Skeletal muscle satellite cell (primary cell): ENCODE results near the gene MRTFA.

Source experiments
- H3K27me3 ChIP-seq: 2 replicates; pipeline ENCODE4 v1.7.0; 2013; ENCODE audit warnings: low read length; ENCODE audit not compliant: control insufficient read depth, insufficient read depth
- H3K36me3 ChIP-seq: 2 replicates; pipeline ENCODE4 v1.7.0; 2013; ENCODE audit warnings: mild to moderate bottlenecking, control low read depth, low read length; ENCODE audit not compliant: insufficient read depth
- H3K4me1 ChIP-seq: 2 replicates; pipeline ENCODE4 v1.7.0; 2013; ENCODE audit warnings: low read length; ENCODE audit not compliant: control insufficient read depth, insufficient read depth
- H3K4me2 ChIP-seq: 2 replicates; pipeline ENCODE4 v1.7.0; 2013; ENCODE audit warnings: mild to moderate bottlenecking, low read length
- H3K4me3 ChIP-seq: 2 replicates; pipeline ENCODE4 v1.7.0; 2013; ENCODE audit warnings: low read length
- H3K9ac ChIP-seq: 2 replicates; pipeline ENCODE4 v1.7.0; 2013; ENCODE audit warnings: mild to moderate bottlenecking, low read depth, low read length, moderate library complexity
- H3K9me3 ChIP-seq: replicated peaks from 2 replicates; pipeline ENCODE4 v1.7.0; 2013; ENCODE audit warnings: mild to moderate bottlenecking, control low read depth, low read length

The MRTFA gene

DNA sequence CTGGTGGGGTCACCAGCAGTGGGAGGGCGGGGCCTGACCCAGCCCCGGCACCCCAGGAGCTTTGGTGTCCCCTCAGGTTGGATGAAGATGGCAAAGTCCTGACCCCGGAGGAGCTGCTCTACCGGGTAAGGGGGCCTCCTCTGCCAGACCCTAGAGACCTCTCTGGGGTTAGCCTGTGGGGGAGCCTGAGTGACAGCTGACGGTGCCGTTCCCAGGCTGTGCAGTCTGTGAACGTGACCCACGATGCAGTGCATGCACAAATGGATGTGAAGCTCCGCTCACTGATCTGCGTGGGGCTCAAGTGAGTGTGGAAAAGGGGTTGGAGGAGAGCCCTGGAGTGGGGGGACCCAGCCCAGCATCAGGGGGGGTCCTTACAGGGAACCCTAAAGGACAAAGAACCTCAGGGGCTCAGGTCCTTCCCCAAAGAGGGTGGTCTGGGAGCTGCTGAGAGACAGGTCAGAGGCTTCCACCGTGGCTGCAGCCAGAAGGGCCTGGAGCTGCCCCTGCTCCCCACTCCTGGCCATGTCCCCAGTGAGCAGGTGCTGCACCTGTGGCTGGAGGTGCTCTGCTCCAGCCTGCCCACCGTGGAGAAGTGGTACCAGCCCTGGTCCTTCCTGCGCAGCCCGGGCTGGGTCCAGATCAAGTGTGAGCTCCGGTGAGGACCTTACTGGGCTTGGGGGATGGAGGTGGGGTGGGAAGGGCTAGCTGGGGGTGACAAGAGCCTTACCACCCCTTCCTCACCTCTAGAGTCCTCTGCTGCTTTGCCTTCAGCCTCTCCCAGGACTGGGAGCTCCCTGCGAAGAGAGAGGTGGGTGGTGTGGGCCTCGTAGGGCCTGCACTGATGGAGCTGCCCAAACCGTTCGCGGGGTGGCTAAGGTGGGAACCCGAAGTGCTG, 227.6 kb downstream of the MRTFA start:
- Histone ChIP-seq H3K9ac (no peak overlapping the region), H3K4me2 (no peak overlapping the region), H3K27me3 (no peaks in the 10 kb centered on the region), H3K4me3 (no peak overlapping the region), H3K4me1 (no peaks in the 10 kb centered on the region), H3K36me3 (peaks cover 76% of the 10 kb centered on the region), H3K9me3 (no peaks in the 10 kb centered on the region)

- H3K4me1 ChIP-seq = no peaks in the 10 kb centered on the region
- peaks cover 85% of the 10 kb centered on the region for H3K36me3 ChIP-seq
- H3K4me3 ChIP-seq = no peak overlapping the region
- no peaks in the 10 kb centered on the region for H3K27me3 ChIP-seq
- H3K4me2 ChIP-seq = no peak overlapping the region
- no peak overlapping the region for H3K9ac ChIP-seq
- H3K9me3 ChIP-seq = no peaks in the 10 kb centered on the region
Measured at GRCh38 chr22:40407831-40408717, 228.4 kb downstream of the MRTFA start.

- Histone ChIP-seq H3K4me2 (no peak overlapping the region), H3K36me3 (peaks cover 93% of the 10 kb centered on the region), H3K9ac (no peak overlapping the region), H3K27me3 (no peaks in the 10 kb centered on the region), H3K4me1 (no peaks in the 10 kb centered on the region), H3K4me3 (no peak overlapping the region), H3K9me3 (no peaks in the 10 kb centered on the region)
Measured at GRCh38 chr22:40407021-40407761, 229.3 kb downstream of the MRTFA start.

- H3K9ac ChIP-seq = no peak overlapping the region
- H3K4me3 ChIP-seq = no peak overlapping the region
- no peak overlapping the region for H3K4me2 ChIP-seq
- peaks cover 97% of the 10 kb centered on the region for H3K36me3 ChIP-seq
- H3K9me3 ChIP-seq = no peaks in the 10 kb centered on the region
- H3K4me1 ChIP-seq = no peaks in the 10 kb centered on the region
- no peaks in the 10 kb centered on the region for H3K27me3 ChIP-seq
Measured at GRCh38 chr22:40406063-40406890, 230.2 kb downstream of the MRTFA start.

GRCh38 chr22:40405178-40406062, 231.1 kb downstream of the MRTFA start:
- peaks cover 91% of the 10 kb centered on the region for H3K36me3 ChIP-seq

DNA sequence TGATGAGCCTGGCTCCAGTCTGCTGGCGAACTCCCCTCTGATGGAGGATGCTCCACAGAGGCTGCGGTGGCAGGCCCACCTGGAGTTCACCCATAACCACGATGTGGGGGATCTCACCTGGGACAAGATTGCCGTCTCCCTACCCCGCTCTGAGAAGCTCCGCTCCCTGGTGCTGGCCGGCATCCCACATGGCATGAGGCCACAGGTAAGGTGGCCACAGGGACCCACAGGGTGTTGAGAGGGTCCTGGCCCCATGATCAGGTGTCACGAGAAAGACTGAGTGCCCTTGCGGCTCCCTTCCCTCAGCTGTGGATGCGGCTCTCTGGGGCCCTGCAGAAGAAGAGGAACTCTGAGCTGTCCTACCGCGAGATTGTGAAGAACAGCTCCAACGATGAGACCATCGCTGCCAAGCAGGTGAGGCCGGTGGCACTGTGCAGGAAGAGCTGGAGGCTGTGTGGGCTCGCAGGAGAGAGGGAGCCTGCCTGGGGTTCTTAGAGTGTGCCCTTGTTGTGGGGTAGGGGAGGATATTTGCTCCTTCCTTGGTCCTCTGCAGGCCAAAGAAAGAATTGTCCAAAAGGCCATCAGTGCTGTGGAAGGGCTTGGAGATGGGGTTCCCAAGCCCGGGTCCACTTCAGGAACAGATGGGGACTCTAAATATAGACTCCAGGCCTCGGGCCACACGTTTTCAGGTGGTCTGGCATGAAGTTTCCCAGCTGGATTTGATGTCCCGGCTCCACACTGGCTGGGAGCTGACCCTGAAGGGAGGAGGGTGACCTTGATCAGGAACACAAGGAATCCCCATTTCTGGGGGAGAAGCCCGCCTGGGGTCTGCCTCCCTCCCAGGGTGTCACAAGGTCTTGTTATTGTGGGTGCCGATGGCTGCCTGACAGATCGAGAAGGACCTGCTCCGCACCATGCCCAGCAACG, 232.0 kb downstream of the MRTFA start:
- Histone ChIP-seq H3K4me2 (no peak overlapping the region), H3K27me3 (no peaks in the 10 kb centered on the region), H3K9ac (no peak overlapping the region), H3K4me3 (no peak overlapping the region), H3K36me3 (peaks cover 82% of the 10 kb centered on the region), H3K4me1 (no peaks in the 10 kb centered on the region), H3K9me3 (no peaks in the 10 kb centered on the region)

More at GRCh38 chr22:40405178-40406062, 231.1 kb downstream of the MRTFA start:
- Histone ChIP-seq H3K4me1 (no peaks in the 10 kb centered on the region), H3K27me3 (no peaks in the 10 kb centered on the region), H3K9me3 (no peaks in the 10 kb centered on the region), H3K9ac (no peak overlapping the region), H3K4me3 (no peak overlapping the region), H3K4me2 (no peak overlapping the region)

DNA sequence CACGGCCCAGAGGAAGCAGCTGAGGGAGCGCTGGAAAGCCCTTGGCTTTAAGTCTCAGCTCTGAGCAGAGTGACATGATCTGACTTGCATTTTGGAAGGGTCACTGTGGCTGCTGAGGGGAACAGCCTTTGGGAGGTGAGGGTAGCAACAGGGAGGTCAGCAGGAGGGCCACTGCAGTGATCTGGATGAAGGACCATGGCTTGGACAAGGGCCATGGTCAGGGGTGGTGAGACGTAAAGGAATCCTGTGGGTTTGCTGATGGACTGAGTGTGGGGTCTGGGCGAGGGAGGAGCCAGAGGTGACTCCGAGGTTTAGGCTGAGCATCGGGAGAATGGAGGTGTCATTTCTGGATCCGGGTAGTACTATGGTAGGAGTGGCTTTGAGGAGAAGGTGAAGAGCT, 232.9 kb downstream of the MRTFA start:
- H3K9ac ChIP-seq = no peak overlapping the region
- peaks cover 74% of the 10 kb centered on the region for H3K36me3 ChIP-seq
- no peak overlapping the region for H3K4me2 ChIP-seq
- H3K27me3 ChIP-seq = no peaks in the 10 kb centered on the region
- no peaks in the 10 kb centered on the region for H3K4me1 ChIP-seq
- H3K9me3 ChIP-seq = no peaks in the 10 kb centered on the region
- no peak overlapping the region for H3K4me3 ChIP-seq

DNA sequence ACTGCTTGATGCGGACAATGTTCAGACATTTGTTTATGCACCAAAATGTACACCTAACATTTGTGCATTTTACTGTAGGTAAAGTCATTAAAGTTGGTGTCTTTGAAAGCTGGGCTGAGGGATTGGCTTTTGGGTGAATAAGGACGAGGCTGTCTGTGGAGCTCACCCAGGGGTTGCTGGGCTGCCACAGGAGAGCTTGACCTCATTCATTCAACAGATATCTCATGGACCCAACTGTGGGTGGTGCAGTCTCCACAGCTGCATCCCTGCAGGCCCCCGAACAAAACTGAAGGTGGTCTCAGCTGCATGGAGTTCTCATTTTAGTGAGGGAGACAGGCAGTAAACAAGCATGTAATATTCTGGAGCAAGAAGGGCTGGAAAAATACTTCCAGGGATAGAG, 233.4 kb downstream of the MRTFA start:
- Histone ChIP-seq H3K27me3 (no peaks in the 10 kb centered on the region), H3K4me2 (no peak overlapping the region), H3K4me1 (no peaks in the 10 kb centered on the region), H3K36me3 (peaks cover 69% of the 10 kb centered on the region), H3K4me3 (no peak overlapping the region), H3K9me3 (no peaks in the 10 kb centered on the region), H3K9ac (no peak overlapping the region)

GRCh38 chr22:40401981-40402406, 234.5 kb downstream of the MRTFA start:
- Histone ChIP-seq H3K9ac (no peak overlapping the region), H3K4me1 (no peaks in the 10 kb centered on the region), H3K36me3 (peaks cover 61% of the 10 kb centered on the region), H3K4me3 (no peak overlapping the region), H3K4me2 (no peak overlapping the region), H3K27me3 (no peaks in the 10 kb centered on the region), H3K9me3 (no peaks in the 10 kb centered on the region)
